Karpas-422 (cell line): ENCODE data around the gene MAP2K1. TPM values are rescaled to one million over a fixed set of nuclear protein-coding genes. Genes with fewer than 3 reads are reported as not detected.
"Not testable (repeated sequence)": the region's sequence is repeated elsewhere in the genome, so short reads cannot be mapped to it uniquely, and the experiment has no call there.

Experiments
- DNase-seq: peaks from one replicate; pipeline ENCODE4 v3.0.0-alpha.2; 2015
- H2AFZ ChIP-seq: fragments of 200-600 bp; sonication (generic); 2 replicates; pipeline ENCODE4 v1.6.1; 2014; ENCODE audit warnings: antibody characterized with exemption, low read length, mixed read lengths
- H3K27ac ChIP-seq: fragments of 200-600 bp; sonication (generic); 2 replicates; pipeline ENCODE4 v1.5.1; 2014; ENCODE audit warnings: mild to moderate bottlenecking, low read length, moderate library complexity
- H3K27me3 ChIP-seq: fragments of 200-600 bp; sonication (generic); 2 replicates; pipeline ENCODE4 v1.6.1; 2014; ENCODE audit warnings: low read length, mixed read lengths
- H3K36me3 ChIP-seq: fragments of 200-600 bp; sonication (generic); 2 replicates; pipeline ENCODE4 v1.6.1; 2014; ENCODE audit warnings: low read length, mixed read lengths; ENCODE audit not compliant: insufficient read depth
- H3K4me1 ChIP-seq: fragments of 200-600 bp; sonication (generic); 2 replicates; pipeline ENCODE4 v1.6.1; 2014; ENCODE audit warnings: mild to moderate bottlenecking, low read length, mixed read lengths
- H3K4me2 ChIP-seq: fragments of 200-600 bp; sonication (generic); 2 replicates; pipeline ENCODE4 v1.6.1; 2014; ENCODE audit warnings: low read length, low read depth, mild to moderate bottlenecking; ENCODE audit not compliant: poor library complexity, severe bottlenecking
- H3K4me3 ChIP-seq: fragments of 200-600 bp; sonication (generic); 2 replicates; pipeline ENCODE4 v1.5.1; 2014; ENCODE audit warnings: mild to moderate bottlenecking, antibody characterized with exemption, low read length, mixed read lengths
- H3K79me2 ChIP-seq: fragments of 200-600 bp; sonication (generic); 2 replicates; pipeline ENCODE4 v1.6.1; 2014; ENCODE audit warnings: mild to moderate bottlenecking, low read length, mixed read lengths
- H3K9ac ChIP-seq: fragments of 200-600 bp; sonication (generic); 2 replicates; pipeline ENCODE4 v1.6.0; 2014; ENCODE audit warnings: low read length
- H3K9me2 ChIP-seq: fragments of 200-600 bp; sonication (generic), shearing (Covaris generic); replicated peaks from 2 replicates; pipeline ENCODE4 v1.6.0; 2014; ENCODE audit warnings: mild to moderate bottlenecking, low read length, moderate library complexity; ENCODE audit not compliant: insufficient read depth
- H3K9me3 ChIP-seq: fragments of 300-700, 200-600 bp; sonication (generic); 2 replicates; pipeline ENCODE4 v1.6.1; 2014; ENCODE audit warnings: low read length, mixed read lengths
- H4K20me1 ChIP-seq: fragments of 200-600 bp; sonication (generic); 2 replicates; pipeline ENCODE4 v1.6.1; 2014; ENCODE audit warnings: mild to moderate bottlenecking, antibody characterized with exemption, low read length, low read depth; ENCODE audit not compliant: insufficient read depth
- total RNA-seq: library from RNA; depleted of rRNA; stranded (reverse); fragments of >200 nt; shearing (Covaris generic); gene quantifications from 2 replicates; pipeline ENCODE4 v1.2.3, GENCODE V29; 2014; ENCODE audit warnings: low replicate concordance

MAP2K1 gene
- total RNA-seq, 1 experiment from 2014 or later = 46.6 TPM

DNA sequence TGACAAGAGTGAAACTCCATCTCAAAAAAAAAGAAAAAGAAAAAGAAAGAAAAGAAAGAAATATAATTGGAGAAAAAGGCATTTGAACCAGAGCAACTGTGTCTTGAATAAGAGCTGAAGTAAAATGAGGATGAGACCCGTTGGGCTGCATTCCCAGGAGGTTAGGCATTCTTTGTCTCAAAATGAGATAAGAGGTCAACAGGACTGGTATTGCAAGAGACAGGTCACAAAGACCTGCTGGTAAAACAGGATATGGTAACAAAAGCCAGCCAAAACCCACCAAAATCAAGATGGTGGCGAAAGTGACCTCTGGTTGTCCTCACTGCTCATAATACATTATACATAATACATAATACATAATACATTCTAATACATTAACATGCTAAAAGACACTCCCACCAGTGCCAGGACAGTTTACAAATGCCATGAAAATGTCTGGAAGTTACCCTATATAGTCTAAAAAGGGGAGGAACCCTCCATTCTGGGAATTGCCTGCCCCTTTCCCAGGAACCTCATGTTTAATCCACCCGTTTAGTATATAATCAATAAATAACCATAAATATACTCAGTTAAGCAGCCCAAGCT is 21.7 kb upstream of the MAP2K1 start:
- Histone ChIP-seq H3K9me3 (no peaks in the 10 kb centered on the region), H4K20me1 (no peaks in the 10 kb centered on the region), H3K9ac (no peak overlapping the region), H3K27ac (no peak overlapping the region), H3K4me3 (no peak overlapping the region), H3K4me2 (no peak overlapping the region), H3K27me3 (no peaks in the 10 kb centered on the region), H3K9me2 (no peaks in the 10 kb centered on the region), H2AFZ (no peak overlapping the region), H3K79me2 (no peaks in the 10 kb centered on the region), H3K36me3 (no peaks in the 10 kb centered on the region), H3K4me1 (peaks cover 6% of the 10 kb centered on the region)
- DNase-seq = no peak

DNA sequence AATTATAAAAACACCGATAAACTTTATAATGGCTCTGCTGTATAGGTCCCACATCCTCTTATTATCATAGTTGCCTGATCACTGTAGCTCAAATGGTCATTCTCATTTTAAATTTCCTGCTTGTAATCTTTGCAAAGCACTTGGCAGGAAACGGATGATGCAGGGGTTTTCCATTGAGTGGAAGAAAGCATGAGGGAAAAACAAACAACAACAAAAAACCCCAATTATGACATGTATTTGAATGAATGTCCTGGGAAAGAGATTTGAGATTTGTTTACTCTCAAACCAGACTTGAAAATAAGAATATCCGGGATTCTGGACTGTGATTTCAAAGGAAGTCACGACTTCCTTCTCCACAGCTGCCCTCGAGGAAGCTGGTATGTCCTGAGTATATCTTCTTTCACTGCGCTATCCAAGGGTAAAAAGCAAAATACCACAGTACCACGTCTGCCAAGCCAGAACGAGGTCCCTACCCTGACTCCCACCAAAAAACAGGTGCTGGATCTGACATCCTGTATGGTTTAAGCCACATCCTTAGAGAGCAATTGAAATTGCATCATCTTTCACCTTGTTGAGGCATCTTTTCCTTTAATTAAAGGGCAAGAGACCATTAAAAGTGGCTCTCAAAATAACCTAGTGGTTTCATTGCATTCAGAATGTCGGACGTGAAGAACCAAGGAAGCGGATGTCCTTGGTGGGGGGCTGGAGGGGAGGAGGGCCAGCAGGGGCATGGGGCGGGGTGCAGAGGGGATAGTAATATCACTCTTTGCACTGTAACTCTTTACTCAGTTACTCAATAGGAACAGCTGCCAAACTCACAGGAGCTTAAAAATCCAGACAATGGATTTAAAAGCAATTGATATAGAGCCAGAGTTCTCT is 16.7 kb upstream of the MAP2K1 start:
- Histone ChIP-seq H3K4me2 (peak overlapping the region; percentile 25), H3K27me3 (no peaks in the 10 kb centered on the region), H3K4me1 (peaks cover 11% of the 10 kb centered on the region), H3K36me3 (no peaks in the 10 kb centered on the region), H3K9me3 (no peaks in the 10 kb centered on the region), H3K9ac (peak overlapping the region; percentile 4; the same call in 1 of the 2 replicates), H3K27ac (no peak overlapping the region), H3K79me2 (no peaks in the 10 kb centered on the region), H3K4me3 (no peak overlapping the region), H4K20me1 (no peaks in the 10 kb centered on the region), H2AFZ (peak overlapping the region; percentile 6; the same call in 1 of the 2 replicates), H3K9me2 (no peaks in the 10 kb centered on the region)
- no peak for DNase-seq

GRCh38 chr15:66374179-66374578 is 12.5 kb upstream of the MAP2K1 start:
- no peak overlapping the region for H3K27ac ChIP-seq
- H3K9ac ChIP-seq = no peak overlapping the region
- H3K79me2 ChIP-seq = no peaks in the 10 kb centered on the region
- no peaks in the 10 kb centered on the region for H3K36me3 ChIP-seq
- H3K9me3 ChIP-seq = no peaks in the 10 kb centered on the region
- H3K4me2 ChIP-seq = no peak overlapping the region
- peaks cover 11% of the 10 kb centered on the region for H3K4me1 ChIP-seq
- H3K4me3 ChIP-seq = no peak overlapping the region
- DNase-seq = no peak
- H3K27me3 ChIP-seq = no peaks in the 10 kb centered on the region
- H4K20me1 ChIP-seq = no peaks in the 10 kb centered on the region
- H2AFZ ChIP-seq = no peak overlapping the region
- no peaks in the 10 kb centered on the region for H3K9me2 ChIP-seq

DNA sequence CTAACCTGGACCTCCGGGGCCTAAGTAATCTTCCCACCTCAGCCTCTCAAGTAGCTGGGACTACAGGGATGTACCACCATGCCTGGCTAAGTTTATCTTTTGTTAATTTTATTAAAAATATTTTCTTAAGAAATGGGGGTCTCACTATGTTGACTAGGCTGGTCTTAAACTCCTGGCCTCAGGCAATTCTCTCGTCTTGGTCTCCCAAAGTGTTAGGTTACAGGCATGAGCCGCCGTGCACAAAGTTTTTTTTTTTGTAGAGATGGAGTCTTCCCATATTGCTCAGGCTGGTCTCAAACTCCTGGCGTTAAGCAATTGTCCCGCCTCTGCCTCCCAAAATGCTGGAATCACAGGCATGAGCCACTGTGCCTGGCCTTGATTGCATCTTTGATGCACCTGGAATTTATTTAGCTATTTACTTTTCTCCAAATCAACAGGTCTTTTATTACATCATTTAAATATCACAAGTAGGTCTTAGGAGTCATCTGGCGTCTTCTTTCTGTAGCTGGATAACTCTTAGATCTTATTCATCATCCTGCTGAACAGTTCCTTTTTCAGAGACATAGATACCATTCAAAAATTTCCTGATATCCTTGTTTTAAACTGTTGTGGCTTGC is 7.8 kb upstream of the MAP2K1 start:
- Histone ChIP-seq H3K4me2 (no peak overlapping the region), H4K20me1 (no peaks in the 10 kb centered on the region)

DNA sequence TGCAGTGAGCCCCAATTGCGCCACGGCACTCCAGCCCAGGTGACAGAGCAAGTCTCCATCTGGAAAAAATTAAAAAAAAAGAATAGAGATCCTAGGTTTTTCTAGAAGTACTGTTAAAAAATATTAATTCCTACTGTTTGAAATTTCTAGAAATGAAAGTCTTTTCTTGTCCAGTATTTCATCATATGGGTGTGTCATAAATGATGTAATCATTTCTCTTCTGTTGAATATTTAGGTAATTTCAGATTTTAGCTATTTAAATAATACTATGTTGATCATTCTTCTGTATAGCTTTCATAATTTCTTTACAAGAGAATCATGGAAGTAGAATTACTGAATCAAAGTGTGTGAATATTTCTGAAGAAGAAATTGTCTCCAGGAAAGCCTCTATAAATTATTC is 5.3 kb upstream of the MAP2K1 start:
- H3K9me2 ChIP-seq, H3K27ac ChIP-seq, H3K27me3 ChIP-seq, H3K9ac ChIP-seq, H4K20me1 ChIP-seq, H3K79me2 ChIP-seq, H3K4me3 ChIP-seq, DNase-seq, H3K36me3 ChIP-seq, H2AFZ ChIP-seq, H3K9me3 ChIP-seq, H3K4me2 ChIP-seq: not testable (repeated sequence)
- H3K4me1 ChIP-seq = peaks cover 10% of the 10 kb centered on the region

More for the DNA sequence above, 7.8 kb upstream of the MAP2K1 start:
- no peak for DNase-seq
- Histone ChIP-seq H2AFZ (no peak overlapping the region), H3K9ac (no peak overlapping the region), H3K4me3 (no peak overlapping the region), H3K36me3 (no peaks in the 10 kb centered on the region), H3K9me2 (no peaks in the 10 kb centered on the region), H3K79me2 (no peaks in the 10 kb centered on the region), H3K27me3 (no peaks in the 10 kb centered on the region), H3K27ac (no peak overlapping the region), H3K4me1 (no peaks in the 10 kb centered on the region), H3K9me3 (no peaks in the 10 kb centered on the region)

GRCh38 chr15:66387163-66388042 is 691 bp downstream of the MAP2K1 start:
- H3K36me3 ChIP-seq = 0 out of 2 replicates have a peak, but pooled peaks cover 11% of the 10 kb centered on the region
- H3K4me1 ChIP-seq = peaks cover 42% of the 10 kb centered on the region
- H2AFZ ChIP-seq = no peak overlapping the region
- DNase-seq = peak; percentile 80
- H3K27me3 ChIP-seq = no peaks in the 10 kb centered on the region
- H3K9me3 ChIP-seq = no peaks in the 10 kb centered on the region
- peak overlapping the region; percentile 99 for H3K4me2 ChIP-seq
- H3K9ac ChIP-seq = peak overlapping the region; percentile 93
- peaks cover 62% of the 10 kb centered on the region for H3K79me2 ChIP-seq
- no peaks in the 10 kb centered on the region for H3K9me2 ChIP-seq
- H4K20me1 ChIP-seq = peaks cover 6% of the 10 kb centered on the region
- H3K4me3 ChIP-seq = peak overlapping the region; percentile 94
- peak overlapping the region; percentile 75 for H3K27ac ChIP-seq

- Histone ChIP-seq H3K4me1 (peaks cover 42% of the 10 kb centered on the region), H3K4me3 (peak overlapping the region; percentile 94), H2AFZ (no peak overlapping the region), H4K20me1 (peaks cover 6% of the 10 kb centered on the region), H3K9ac (peak overlapping the region; percentile 93), H3K27ac (peak overlapping the region; percentile 75), H3K36me3 (0 out of 2 replicates have a peak, but pooled peaks cover 11% of the 10 kb centered on the region), H3K9me3 (no peaks in the 10 kb centered on the region), H3K4me2 (peak overlapping the region; percentile 99), H3K79me2 (peaks cover 68% of the 10 kb centered on the region), H3K27me3 (no peaks in the 10 kb centered on the region), H3K9me2 (no peaks in the 10 kb centered on the region)
- DNase-seq = peak; percentile 56
Observed at GRCh38 chr15:66388043-66388363, 1.3 kb downstream of the MAP2K1 start.
